HG03280 (cell line): ENCODE measurements around the gene ASPDH.

Experiments used
- ATAC-seq: cut with Tn5 transposase; IDR thresholded peaks from one replicate; pipeline ENCODE4 v1.9.1; 2021; ENCODE audit warnings: mild to moderate bottlenecking, moderate library complexity; ENCODE audit not compliant: unreplicated experiment

The ASPDH gene

GRCh38 chr19:50498219-50499056 is 15.3 kb downstream of the ASPDH start:
- no peak for ATAC-seq

- no peak for ATAC-seq
These were observed 16.7 kb downstream of the ASPDH start for GRCh38 chr19:50497022-50497405.

- ATAC-seq: no peak
These were observed 17.3 kb downstream of the ASPDH start for GRCh38 chr19:50496189-50497021.

GRCh38 chr19:50495020-50495531 is 18.6 kb downstream of the ASPDH start:
- ATAC-seq: no peak

GRCh38 chr19:50494186-50495019 is 19.3 kb downstream of the ASPDH start:
- ATAC-seq: no peak

GRCh38 chr19:50493171-50493570 is 20.5 kb downstream of the ASPDH start:
- ATAC-seq: no peak

- ATAC-seq: no peak
These were observed 21.2 kb downstream of the ASPDH start for GRCh38 chr19:50492303-50493052.

GRCh38 chr19:50490991-50491472 is 22.7 kb downstream of the ASPDH start:
- no peak for ATAC-seq

- no peak for ATAC-seq
These were observed 23.3 kb downstream of the ASPDH start for GRCh38 chr19:50490411-50490811.

GRCh38 chr19:50489461-50490011 is 24.2 kb downstream of the ASPDH start:
- no peak for ATAC-seq

- ATAC-seq: no peak
These were observed 25.1 kb downstream of the ASPDH start for GRCh38 chr19:50488389-50489194.

- ATAC-seq: no peak
These were observed 26.7 kb downstream of the ASPDH start for GRCh38 chr19:50486823-50487515.

GRCh38 chr19:50485284-50485955 is 28.3 kb downstream of the ASPDH start:
- ATAC-seq: no peak

GRCh38 chr19:50482916-50483315 is 30.8 kb downstream of the ASPDH start:
- no peak for ATAC-seq

- ATAC-seq: no peak
These were observed 31.4 kb downstream of the ASPDH start for GRCh38 chr19:50482271-50482855.

- ATAC-seq: no peak
These were observed 32.2 kb downstream of the ASPDH start for GRCh38 chr19:50481351-50482149.
